PC-9 (cell line): Measurements from ENCODE around the gene ACACA. TPM values are rescaled to one million over a fixed set of nuclear protein-coding genes. Genes with fewer than 3 reads are reported as not detected.

Experiments
- BruUV-seq: library from RNA; stranded (reverse); fragments of 400-500 nt; replicated peaks from 2 replicates; lab custom pipeline; 2021; lab: Mats Ljungman, UMichigan
- CTCF ChIA-PET: fragments of 300-600 bp; sonication (Branson Sonifier 250); formaldehyde crosslinking; loops from one replicate; lab custom pipeline; 2022; ENCODE audit warnings: antibody characterized with exemption; lab: Charles Lee
- POLR2A ChIA-PET: fragments of 300-600 bp; sonication (Branson Sonifier 250); formaldehyde crosslinking; loops from one replicate; lab custom pipeline; 2022; ENCODE audit warnings: antibody characterized with exemption; ENCODE audit not compliant: unreplicated experiment; lab: Charles Lee
- DNase-seq, 2 experiments: peaks; one replicate each; pipeline versions ENCODE4 v3.0.0 to v3.0.0-alpha.2; 2015 to 2022; ENCODE audit warnings: mixed read lengths in 1 of 2
- H2AFZ ChIP-seq: fragments of 200-600 bp; sonication (generic); 2 replicates; pipeline ENCODE4 v1.8.1; 2017; ENCODE audit warnings: antibody characterized with exemption
- H3F3A ChIP-seq: fragments of 200-600 bp; sonication (generic); 2 replicates; pipeline ENCODE4 v1.8.1; 2017; ENCODE audit warnings: antibody characterized with exemption, mild to moderate bottlenecking, low read depth; ENCODE audit not compliant: insufficient read depth
- H3K27ac ChIP-seq: fragments of 200-600 bp; sonication (generic); 2 replicates; pipeline ENCODE4 v1.6.1; 2016; ENCODE audit warnings: mixed run types
- H3K27me3 ChIP-seq: fragments of 200-600 bp; sonication (generic); 2 replicates; pipeline ENCODE4 v1.6.1; 2016; ENCODE audit warnings: low read depth, mixed run types; ENCODE audit not compliant: insufficient read depth
- H3K36me3 ChIP-seq: fragments of 200-600 bp; sonication (generic); 2 replicates; pipeline ENCODE4 v1.6.1; 2016; ENCODE audit warnings: low read depth, mixed run types
- H3K4me1 ChIP-seq: fragments of 200-600 bp; sonication (generic); replicated peaks from 2 replicates; pipeline ENCODE4 v1.6.1; 2016; ENCODE audit warnings: mixed run types; ENCODE audit not compliant: insufficient read depth
- H3K4me2 ChIP-seq: fragments of 200-600 bp; sonication (generic); 2 replicates; pipeline ENCODE4 v1.6.1; 2017; ENCODE audit warnings: mixed run types
- H3K4me3 ChIP-seq: fragments of 200-600 bp; sonication (generic); 2 replicates; pipeline ENCODE4 v1.6.1; 2016; ENCODE audit warnings: mixed run types
- H3K79me2 ChIP-seq: fragments of 200-600 bp; sonication (generic); 2 replicates; pipeline ENCODE4 v1.6.1; 2017; ENCODE audit warnings: low read depth, mixed run types
- H3K9me2 ChIP-seq: fragments of 200-600 bp; sonication (generic); 2 replicates; pipeline ENCODE4 v1.8.1; 2017; ENCODE audit warnings: mild to moderate bottlenecking; ENCODE audit not compliant: insufficient read depth
- H3K9me3 ChIP-seq: fragments of 200-600 bp; sonication (generic); 2 replicates; pipeline ENCODE4 v1.8.1; 2016; ENCODE audit warnings: low read depth; ENCODE audit not compliant: insufficient read depth
- H4K20me1 ChIP-seq: fragments of 200-600 bp; sonication (generic); 2 replicates; pipeline ENCODE4 v1.8.1; 2017; ENCODE audit not compliant: insufficient read depth
- CTCF ChIP-seq: fragments of 200-600 bp; sonication (generic); conservative IDR thresholded peaks from 2 replicates; pipeline ENCODE4 v1.6.1; 2017; ENCODE audit warnings: mixed run types, antibody characterized with exemption, mild to moderate bottlenecking, moderate library complexity
- EZH2 ChIP-seq: fragments of 200-600 bp; sonication (generic); IDR thresholded peaks from 2 replicates; pipeline ENCODE4 v1.8.0; 2017; ENCODE audit warnings: antibody characterized with exemption, low read depth
- intact Hi-C: fragments of 100-400 bp; cut with micrococcal nuclease; formaldehyde crosslinking; loops from one replicate; pipeline ENCODE4 v1.10.0; 2022; ENCODE audit not compliant: unreplicated experiment
- total RNA-seq: library from RNA; stranded (reverse); gene quantifications from 2 replicates; pipeline ENCODE4 v1.2.3, GENCODE V29; 2021

The ACACA gene
- total RNA-seq, 1 experiment from 2014 or later, result 185 TPM

GRCh38 chr17:37168731-37169353 lies 237.8 kb downstream of the ACACA start:
- CTCF ChIA-PET, result no interaction called here
- Histone ChIP-seq H3K27me3 (no peaks in the 10 kb centered on the region), H3K9me2 (peaks cover 3% of the 10 kb centered on the region; the same call in 1 of the 2 replicates), H3K27ac (no peak overlapping the region), H3K36me3 (0 out of 2 replicates have a peak, but pooled peaks cover 11% of the 10 kb centered on the region), H3K4me3 (no peak overlapping the region), H3K4me1 (no peaks in the 10 kb centered on the region), H3K9me3 (no peaks in the 10 kb centered on the region), H3K4me2 (no peak overlapping the region), H2AFZ (no peak overlapping the region), H3K79me2 (no peaks in the 10 kb centered on the region), H4K20me1 (peaks cover 15% of the 10 kb centered on the region; the same call in 1 of the 2 replicates), H3F3A (peaks cover 25% of the 10 kb centered on the region)
- POLR2A ChIA-PET, result no interaction called here
- TF ChIP-seq CTCF, result no peak
- no peak for TF ChIP-seq EZH2
- BruUV-seq, result no TSS peak
- no peak for DNase-seq
- intact Hi-C loops, result no loop called here

- TF ChIP-seq EZH2 (no peak), CTCF (no peak)
- no peak overlapping the region for H3K4me3 ChIP-seq
- no peak overlapping the region for H2AFZ ChIP-seq
- CTCF ChIA-PET, result no interaction called here
- no peak overlapping the region for H3K4me2 ChIP-seq
- H3K27me3 ChIP-seq, result no peaks in the 10 kb centered on the region
- no peak for DNase-seq
- intact Hi-C loops, result no loop called here
- peaks cover 25% of the 10 kb centered on the region for H3F3A ChIP-seq
- no peaks in the 10 kb centered on the region for H3K9me2 ChIP-seq
- POLR2A ChIA-PET, result no interaction called here
- H3K79me2 ChIP-seq, result no peaks in the 10 kb centered on the region
- 0 out of 2 replicates have a peak, but pooled peaks cover 16% of the 10 kb centered on the region for H3K36me3 ChIP-seq
- no TSS peak for BruUV-seq
- no peaks in the 10 kb centered on the region for H3K9me3 ChIP-seq
- no peak overlapping the region for H3K27ac ChIP-seq
- peaks cover 16% of the 10 kb centered on the region; the same call in 1 of the 2 replicates for H4K20me1 ChIP-seq
- no peaks in the 10 kb centered on the region for H3K4me1 ChIP-seq
Measured at GRCh38 chr17:37167756-37168155, 238.9 kb downstream of the ACACA start.

DNA sequence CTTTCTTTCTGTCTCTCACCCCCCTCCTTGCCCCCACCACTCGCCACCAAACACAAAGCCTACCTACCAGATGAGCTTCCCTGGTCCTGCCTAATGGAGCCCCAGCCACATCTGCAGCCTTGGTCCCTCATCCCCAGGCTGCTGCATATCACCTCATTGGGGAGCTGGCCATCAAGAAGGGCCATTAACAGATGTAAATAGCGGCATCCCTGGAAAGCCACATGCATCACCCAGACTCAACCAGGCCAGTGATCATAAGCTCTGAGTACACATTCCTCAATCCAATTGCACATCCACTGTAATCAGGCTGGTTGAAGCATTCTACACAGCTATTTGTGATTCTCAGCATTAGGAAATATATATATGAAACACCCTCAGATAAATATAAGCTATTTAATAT lies 242.6 kb downstream of the ACACA start:
- DNase-seq, result no peak
- BruUV-seq, result no TSS peak
- peaks cover 40% of the 10 kb centered on the region for H3K36me3 ChIP-seq
- TF ChIP-seq CTCF (no peak), EZH2 (no peak)
- H3K4me1 ChIP-seq, result no peaks in the 10 kb centered on the region
- H4K20me1 ChIP-seq, result 0 out of 2 replicates have a peak, but pooled peaks cover 6% of the 10 kb centered on the region
- no peaks in the 10 kb centered on the region for H3K27me3 ChIP-seq
- H3K9me2 ChIP-seq, result no peaks in the 10 kb centered on the region
- no peak overlapping the region for H2AFZ ChIP-seq
- intact Hi-C loops, result no loop called here
- H3F3A ChIP-seq, result peaks cover 14% of the 10 kb centered on the region
- H3K27ac ChIP-seq, result no peak overlapping the region
- ChIA-PET CTCF (no interaction called here), POLR2A (no interaction called here)
- H3K9me3 ChIP-seq, result no peaks in the 10 kb centered on the region
- no peak overlapping the region for H3K4me2 ChIP-seq
- H3K79me2 ChIP-seq, result no peaks in the 10 kb centered on the region
- H3K4me3 ChIP-seq, result no peak overlapping the region
